Fibroblast of skin of right quadriceps (primary cell): ENCODE data around the gene AMBP.
"Not testable (repeated sequence)": the region's sequence is repeated elsewhere in the genome, so short reads cannot be mapped to it uniquely, and the experiment has no call there.

ENCODE experiments used
- DNase-seq: peaks from one replicate; pipeline ENCODE4 v3.0.0-alpha.2; 2013

Gene AMBP

DNA sequence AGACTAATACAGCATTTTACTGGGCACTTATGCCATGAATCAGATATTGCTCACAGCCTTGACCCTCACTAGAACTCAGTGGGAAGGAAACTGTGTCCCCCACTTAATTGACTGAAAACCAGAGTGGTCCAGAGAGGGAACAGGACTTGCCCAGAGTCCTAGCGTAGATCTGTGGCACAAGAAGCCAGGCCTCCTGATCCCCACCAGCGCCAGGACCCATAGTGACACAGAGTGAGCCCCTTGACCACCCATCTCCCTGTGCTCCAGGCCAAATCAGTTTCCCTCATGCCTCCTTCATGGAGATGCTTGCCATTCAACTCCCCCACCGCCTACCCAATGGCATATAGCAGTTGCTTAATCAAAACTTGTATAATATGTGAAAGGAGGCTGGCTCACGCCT is 12.7 kb upstream of the AMBP start:
- no peak for DNase-seq

DNA sequence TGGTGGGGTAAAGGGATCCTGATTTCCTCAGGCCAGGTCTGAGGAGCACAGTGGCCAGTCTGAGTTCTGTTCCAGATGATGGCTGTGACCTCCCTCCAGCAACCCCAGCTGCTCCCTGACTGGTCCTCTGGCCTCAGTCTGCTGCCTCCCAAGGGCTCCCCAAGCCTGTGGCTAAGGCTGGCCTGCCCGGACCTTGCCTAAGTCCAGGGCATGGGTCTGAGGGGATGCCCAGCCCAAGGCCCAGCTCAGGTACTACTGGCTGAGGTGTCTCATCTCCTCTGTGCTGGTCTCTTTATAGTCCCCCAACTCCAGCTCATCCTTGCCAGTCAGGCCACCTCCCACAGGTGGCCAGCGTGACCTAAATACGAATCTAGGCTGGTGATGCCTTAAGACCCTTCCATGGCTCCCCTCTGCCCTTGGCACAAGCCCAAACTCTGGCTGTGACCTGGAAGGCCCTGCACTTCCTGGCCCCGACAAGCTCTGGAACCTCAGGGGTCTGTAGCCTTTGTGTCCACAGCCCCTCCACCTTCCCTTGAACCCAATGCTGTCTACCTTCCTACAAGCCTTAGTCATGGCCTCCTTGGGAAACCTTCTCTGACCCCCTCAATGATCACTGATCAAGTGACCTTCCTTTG is 11.2 kb upstream of the AMBP start:
- no peak for DNase-seq

DNA sequence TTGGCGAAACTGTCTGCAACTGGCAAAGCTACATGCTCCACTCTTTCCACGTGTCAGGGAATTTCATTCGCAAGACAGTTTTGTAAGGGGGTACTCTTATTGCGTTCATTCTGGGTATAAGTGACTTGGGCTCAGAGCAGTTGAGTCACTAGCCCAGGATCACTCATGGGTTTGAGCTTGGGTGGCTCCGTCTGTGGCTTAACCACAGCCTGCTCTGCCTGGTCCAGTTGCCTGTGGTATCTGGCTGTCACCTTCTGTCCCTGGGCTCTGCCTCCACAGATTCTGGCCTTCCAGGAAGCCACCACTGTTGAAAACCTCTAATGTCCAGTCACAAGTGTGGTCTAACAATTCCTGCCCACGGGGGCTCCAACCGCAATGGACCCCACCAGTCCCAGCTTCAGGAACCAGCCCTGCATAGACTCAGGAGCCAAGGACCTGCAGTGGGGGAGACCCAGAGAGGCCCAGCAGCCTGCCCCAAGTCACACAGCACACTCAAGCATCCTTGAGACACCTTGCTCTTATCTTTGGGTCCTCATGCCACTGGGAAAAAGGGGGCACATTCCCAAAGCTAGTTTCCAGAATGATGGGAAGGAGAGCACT is 10.6 kb upstream of the AMBP start:
- no peak for DNase-seq

DNA sequence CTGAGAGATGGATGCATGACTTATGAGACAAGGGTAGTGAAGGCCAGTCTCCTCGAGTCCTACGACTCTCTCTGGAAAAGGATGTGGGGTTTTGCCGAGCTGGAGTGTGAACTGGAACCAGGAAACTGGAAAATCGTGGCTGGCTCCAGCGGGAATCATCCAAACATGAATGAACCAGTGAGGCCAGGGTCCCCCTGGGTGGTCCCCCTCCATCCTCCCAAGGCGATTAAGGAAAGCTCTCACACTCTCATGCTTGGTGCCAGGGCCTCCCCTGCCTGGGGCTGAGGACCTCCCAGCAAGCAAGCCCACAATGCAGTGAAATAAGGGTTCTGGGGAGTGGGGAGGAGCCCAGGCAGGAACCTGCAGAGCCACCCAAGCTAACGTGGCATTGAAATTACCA is 9.6 kb upstream of the AMBP start:
- no peak for DNase-seq

DNA sequence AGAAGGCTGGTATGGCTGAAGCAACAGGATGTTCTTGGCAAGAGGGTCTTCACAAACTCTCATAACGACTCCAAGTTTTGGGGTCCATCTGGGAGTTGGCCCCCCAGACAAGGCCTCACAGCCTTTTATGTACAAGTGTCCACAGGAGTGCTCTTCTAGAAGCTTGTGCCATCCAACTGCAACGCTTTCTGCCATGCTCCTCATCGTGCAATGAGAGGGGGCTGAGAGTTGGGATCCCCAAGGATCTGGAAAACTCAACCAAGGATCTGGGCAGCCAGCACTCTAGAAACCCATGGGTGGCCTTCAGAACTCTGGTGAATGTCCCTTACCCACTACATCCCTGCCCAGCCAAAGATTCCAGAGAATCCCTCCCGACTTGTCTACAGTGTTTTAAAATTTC is 8.5 kb upstream of the AMBP start:
- no peak for DNase-seq

DNA sequence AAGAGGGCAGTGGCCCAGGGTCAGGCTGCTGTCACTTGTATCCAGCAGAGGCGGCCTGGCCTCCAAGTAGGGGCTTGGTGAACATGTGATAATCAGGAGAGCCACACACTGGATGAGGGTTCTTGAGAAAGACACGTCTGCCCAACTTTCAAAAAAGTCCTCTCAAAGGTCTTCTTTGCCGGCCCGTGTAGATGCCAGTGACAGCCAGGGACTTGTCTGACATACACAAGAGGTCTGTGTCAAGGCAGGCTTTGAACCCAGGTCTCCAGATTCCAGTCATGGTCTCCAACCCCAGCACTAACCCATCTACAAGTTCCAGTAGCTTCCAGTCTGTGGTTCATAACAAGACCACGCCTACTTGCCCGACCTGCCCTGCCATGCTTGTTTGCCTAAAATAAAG is 7.9 kb upstream of the AMBP start:
- DNase-seq: no peak

DNA sequence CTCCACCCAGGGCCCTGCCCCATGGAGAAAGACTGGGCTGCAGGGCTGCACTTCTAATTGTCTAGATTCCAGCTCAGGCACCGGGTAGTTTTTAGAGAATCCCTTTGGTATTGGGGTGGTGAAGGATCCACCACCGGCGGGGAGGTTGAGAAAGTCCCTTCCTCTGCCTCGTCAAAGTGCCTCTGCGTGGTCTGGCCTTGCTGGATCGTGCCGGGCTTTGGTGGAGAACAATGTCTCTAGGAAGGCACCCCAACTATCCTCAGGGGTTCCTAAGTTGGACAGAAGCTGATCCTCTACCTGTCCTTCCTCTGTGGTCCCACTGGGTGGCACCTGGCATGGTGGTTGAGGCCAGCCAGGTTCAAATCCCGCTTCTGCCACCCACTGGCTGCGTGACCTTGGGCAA is 7.3 kb upstream of the AMBP start:
- DNase-seq: no peak

DNA sequence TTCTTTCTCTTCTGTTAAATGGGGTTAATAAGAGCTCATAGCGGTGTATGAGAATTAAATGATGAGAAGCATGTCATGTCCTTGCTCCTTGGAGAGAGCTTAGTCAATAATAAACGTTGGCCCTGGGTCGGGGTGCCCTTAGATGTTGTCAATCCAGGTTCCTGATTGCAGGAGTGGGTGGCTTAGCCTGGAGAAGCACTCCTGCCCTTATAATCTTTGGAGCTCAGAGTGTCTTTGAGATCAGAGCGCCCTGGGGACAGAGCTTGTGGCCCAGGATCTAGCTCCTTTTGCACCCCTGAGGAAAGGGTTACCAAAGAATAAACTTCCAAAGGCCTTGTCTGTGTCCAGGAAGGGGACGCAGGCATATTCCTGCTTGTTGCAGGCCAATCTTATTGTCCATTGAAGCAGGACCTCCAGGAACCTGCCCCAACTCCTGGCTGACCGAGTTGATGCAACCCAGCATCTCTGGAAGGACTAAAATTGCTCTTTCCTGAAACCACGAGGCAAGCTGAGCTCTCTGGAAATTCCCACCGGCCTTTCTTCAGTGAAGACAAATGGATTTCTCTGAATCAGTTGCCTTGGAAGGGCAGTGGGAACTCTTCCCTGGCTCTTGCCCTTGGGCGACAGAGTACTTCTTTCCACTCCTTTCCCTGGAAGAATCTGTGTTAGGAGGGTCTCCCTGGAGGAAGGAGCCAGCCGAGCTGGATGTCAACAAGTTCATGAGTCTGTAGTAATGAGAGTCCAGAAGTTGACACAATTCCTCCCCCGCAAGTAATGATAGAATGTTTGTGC is 6.4 kb upstream of the AMBP start:
- DNase-seq: no peak

DNA sequence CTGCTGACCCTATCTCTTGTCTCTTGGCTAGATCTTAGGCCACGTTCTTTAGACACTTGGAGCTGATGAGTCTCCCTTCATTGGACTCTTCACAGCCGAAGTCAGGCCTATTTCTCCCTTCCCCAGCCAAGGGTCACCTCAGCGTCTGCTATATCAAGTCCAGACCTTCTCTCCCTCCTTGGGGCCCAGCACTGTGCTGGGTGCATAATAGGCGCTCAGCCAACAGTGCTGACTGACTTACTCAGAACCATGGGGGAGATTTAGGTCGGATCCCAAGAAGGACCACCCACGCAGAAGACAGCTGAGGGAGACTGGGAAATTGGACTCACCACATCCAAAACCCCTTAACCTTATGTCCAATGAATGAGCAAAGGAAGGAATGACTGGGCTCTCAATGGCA is 5.6 kb upstream of the AMBP start:
- no peak for DNase-seq

DNA sequence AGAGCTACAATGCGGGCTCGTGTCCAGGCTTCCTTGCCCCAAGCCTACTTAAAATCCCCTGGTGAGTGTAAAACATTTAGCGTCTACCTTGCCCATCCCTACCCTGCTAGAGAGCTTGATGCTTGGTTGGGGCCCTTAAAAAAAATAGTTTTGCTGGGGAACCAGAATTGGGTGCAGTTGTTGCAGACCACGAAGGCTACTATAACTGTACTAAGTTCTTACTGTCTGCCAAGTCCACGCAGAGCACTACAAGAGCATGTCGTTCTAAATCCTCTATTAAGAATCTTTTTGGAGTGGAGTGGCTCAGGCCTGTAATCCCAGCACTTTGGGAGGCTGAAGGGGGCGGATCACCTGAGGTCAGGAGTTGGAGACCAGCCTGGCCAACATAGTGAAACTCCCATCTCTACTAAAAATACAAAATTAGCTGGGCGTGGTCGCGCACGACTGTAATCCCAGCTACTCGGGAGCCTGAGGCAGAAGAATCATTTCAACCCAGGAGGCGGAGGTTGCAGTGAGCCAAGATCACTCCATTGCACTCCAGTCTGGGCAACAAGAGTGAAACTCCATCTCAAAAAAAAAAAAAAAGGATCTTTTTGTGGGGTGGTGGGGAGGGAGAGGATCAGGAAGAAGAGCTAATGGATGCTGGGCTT is 4.8 kb upstream of the AMBP start:
- not testable (repeated sequence) for DNase-seq

DNA sequence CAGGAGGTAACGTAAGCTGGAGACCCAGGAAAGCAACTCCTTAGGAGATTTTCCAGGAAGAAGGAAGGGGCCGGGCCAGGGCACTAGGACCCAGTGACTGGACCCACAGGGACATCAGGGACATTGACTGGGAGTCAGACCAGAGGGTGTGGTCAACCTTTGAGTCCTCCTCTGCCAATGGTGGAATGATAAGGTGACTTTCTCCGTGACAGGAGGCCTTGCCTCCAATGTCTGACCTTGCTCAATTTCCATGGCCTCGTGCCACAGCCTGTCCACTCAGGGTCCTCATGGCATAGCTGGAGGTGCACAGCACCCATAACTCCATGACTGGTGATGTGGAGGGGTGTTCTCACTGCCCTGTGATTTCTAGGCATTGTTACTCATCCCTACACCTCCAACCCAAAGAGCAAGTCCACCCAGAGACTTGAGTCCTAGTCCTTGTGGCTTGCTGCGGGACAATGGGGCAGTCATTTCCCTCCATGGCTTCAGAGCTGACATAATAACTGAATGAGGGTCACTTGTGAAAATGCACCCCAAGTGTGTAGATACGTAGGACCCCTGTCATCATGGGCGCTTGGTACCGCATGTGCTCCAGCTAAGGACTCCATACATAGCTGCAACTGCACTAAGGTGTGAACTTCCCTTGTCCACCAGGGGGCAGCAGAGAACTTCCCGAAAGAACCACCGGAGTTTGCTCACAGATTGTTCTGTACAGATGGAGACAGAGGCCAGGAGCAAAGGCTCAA is 4.1 kb upstream of the AMBP start:
- DNase-seq: peak; percentile 82

DNA sequence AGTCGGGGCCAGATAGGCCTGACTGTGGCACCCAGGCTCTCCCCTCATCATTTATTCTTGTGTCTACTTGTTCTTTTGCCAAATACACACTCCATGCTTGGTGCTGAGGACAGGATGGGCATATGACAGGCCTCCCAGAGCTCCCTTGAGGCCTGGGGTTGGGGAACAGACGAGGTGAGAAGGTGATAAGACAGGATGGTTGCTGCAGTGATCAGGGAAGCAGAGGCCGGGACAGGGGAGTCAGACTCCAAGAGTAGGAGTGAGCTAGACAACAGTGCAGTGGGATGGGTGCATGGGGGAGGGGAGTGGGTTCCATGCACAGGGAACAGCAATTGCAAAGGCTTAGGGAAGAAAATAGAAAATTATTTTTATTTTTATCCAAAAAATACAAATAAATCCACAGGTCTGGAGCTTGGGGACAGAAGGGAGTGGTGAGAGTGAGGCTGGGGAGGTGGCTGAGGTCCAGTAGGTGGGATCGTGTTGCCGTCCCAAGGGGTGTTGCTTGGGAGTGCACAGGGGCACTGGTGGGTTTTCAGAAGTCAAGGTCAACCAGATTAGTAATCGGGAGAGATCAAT is 3.4 kb upstream of the AMBP start:
- DNase-seq: no peak

DNA sequence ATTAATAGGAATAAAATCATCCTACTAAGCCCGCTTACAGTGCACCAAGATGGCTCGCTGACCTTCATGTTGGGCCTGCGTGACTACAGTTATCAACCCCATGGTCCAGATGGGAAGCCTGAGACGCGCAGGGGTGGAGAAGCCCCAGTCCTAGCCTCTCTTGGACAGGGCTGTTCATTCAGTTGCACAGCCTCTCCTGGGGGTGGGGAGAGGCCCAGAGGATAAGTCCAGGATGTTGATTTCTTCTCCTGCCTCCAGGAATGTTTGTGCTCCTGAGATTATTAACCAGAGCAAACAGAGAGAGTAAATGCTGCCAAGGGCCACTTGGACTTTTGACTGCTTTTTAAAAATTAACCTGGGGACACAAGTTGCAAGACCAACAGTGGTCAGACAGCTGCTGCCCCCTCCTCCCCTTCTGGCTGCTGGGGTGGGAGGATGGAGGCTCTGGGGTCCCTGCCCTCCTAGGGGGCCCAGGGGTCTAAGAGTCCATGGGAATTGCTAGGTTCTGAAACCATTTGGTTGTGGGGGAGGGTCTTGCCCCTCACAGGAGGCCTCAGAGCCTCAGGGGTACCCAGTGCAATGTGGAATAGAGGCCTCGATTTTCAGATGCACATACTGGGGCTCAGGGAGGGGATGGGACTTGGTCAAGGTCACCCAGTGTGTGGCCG is 2.8 kb upstream of the AMBP start:
- DNase-seq: no peak

DNA sequence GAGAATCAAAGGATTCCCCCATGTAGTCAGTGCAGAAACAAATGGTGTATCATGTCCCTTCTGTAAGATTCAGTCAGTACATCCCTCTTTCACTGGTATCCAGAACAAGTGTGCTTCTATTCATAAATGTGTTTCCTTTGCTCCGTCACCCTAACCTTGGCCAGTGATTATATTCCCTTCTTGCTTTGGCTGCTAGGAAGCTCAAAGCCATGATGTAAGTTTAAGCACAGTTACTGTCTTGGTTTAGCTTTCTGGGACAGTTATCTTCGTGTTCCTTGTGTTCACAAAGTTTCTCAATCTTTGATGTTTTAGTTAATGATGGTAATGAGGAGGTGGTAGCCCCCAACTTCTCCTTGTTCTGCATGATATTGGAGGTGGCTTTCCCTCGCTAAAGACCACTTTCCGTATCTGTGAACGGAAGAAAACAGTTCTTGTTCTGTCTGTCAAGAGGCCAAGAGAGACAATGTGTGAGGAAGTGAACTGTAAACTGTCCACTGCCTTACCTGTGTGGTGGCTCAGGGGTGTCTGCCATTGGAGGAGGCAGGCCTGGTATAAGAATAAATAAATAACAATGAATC is 2.2 kb upstream of the AMBP start:
- DNase-seq: no peak

DNA sequence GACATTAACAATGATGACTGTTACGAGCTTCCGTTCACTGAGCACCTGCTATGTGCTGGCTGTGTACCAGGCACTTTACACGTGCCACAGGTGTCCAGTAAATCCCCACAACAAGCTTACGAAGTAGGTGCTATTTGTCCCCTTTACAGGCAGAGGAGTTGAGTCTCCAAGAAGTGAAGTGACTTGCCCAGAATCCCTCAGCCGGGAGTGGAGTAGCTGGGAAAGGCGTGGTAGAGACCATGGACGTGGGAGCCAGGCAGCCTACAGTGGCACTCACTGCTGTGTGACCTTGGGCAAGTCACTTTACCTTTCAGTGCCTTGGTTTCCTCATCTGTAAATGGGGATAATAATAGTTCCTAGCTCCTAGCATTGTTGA is 669 bp upstream of the AMBP start:
- DNase-seq: no peak

DNA sequence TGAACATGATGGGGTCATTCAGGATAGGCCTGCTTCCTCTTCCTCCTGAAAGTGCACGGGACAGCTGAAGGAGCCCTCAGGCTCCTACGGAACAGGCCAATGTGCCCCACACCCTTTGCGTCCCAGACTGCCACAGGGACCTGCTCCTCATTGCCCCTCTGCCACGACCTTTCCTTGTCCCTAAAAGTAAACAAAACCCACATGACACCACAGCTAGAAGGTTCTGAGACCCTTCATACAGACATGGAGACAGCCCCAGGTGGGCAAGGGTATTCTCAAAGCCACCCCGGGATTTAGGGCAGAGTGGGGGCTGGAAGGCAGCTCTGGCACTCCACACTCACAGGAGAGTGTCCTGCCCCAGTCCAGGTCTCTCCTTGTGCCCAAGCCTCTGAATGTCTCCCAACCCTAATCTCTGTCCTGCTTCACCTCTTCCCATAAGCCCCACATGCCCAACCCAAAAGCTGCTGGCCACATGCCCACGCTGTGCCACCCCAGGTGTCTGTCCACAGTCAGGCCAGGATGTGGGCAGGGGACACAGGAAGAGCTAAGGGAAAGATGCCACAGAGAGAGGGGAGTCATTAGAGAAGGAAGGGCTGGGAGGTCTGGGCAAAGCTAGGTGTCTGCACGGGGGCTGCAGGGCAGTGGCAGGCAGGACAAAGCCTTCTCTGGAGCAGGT is 800 bp downstream of the AMBP start:
- no peak for DNase-seq

DNA sequence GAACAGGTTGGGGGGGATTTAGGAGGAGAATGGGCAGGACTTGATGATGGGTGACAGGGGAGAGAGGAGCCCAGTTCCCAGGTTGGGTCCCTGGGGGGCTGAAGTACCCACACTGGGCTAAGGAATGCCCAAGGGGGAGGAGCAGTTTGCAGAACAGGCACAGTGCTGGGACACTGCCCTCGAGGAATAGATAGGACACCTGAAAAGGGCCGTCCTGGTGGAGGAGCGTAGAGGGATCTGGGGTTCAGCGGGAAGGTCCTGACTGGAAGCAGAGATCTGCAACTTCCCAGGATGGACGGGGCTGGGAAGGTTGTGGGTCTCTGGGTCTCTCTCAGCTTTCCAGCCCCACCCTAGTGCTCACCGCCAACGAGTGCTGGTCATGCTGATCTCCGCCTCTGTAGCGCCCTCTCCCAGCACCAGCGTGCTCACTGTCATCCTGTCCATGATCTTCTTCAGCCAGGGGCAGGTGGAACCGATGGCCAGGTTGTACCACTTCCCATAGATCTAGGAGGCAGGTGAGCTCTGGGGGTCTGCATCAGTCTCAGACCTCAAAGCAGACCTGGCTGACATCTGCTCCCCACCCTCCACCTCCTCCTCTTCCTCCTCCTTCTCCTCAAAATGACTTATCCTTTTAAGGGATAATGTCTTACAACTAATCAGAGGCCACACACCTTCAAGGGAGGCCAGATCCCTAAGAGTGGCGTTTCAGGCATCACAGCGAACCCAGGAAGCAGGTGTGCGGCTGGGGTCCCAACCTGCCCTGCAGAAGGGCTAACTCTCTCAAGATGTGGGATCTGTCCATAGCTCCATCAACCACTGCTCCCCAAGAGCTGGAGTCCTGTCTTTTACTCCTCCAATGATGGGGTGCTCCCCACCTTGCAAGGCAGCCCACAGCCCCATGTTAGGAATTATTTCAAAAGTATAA is 1.6 kb downstream of the AMBP start:
- no peak for DNase-seq

DNA sequence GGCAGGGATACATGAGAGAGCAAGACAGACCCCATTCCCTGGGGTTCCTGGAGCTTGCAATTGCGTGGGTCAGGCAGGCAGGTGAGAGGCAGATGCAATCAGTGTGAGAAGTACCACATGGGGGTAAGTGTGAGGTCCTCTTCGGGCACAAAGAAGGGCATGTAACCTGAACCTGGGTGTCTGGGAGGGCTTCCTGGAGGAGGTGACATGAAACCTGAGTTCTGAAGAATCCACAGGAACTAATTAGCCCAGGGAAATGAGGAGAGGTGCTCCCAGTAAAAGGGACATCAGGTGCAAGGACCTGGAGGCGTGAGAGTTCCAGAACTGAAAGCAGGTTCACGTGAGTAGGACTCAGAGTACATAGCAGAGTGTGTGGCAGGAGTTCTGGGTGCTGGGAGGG is 2.5 kb downstream of the AMBP start:
- no peak for DNase-seq

DNA sequence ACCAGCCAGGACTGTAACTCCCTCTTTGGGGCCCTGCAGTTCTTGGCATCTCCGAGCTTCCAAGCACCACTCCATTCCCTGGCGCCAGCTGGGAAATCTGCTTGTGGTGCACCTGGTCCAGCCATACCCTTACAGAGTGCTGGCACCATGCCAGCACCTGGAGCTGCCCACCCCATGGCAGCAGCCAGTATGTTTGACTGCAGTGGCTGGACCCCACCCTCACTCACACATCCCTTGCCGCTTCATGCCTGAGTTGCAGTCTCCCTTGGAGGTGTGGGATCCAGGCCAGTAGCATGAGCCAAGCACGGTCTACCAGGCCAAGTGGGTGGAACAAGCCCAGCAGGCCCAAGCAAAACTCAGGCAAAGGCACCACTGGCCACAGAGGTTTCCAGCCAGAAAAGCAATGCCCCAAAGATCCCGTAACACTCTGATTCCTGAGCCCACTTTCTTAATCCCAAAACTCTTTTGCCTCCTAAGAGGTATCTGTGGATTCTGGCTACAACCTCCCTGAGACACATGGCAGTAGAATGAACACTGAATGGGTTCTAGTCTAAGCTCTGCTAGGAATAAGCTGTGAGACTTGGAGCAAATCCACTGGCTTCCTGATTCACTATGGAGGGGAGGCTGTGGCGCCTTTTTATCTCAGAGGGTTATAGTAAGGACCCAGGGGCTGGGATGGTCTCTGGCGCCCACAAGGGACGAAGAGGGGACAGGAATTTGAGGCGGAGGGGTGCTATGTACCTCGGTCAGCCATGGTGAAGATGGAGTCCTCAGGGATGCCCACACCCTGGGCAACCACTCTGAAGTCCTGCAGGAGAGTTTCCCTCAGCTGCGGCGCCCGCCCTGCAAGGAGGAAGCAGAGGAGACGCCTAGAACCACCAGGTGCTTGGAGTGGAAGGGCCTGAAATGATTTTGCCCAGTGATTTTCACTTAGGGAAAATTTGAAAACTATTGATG is 5.6 kb downstream of the AMBP start:
- DNase-seq: no peak
